ENCODE data around the gene ARHGAP30.

Gene ARHGAP30

DNA sequence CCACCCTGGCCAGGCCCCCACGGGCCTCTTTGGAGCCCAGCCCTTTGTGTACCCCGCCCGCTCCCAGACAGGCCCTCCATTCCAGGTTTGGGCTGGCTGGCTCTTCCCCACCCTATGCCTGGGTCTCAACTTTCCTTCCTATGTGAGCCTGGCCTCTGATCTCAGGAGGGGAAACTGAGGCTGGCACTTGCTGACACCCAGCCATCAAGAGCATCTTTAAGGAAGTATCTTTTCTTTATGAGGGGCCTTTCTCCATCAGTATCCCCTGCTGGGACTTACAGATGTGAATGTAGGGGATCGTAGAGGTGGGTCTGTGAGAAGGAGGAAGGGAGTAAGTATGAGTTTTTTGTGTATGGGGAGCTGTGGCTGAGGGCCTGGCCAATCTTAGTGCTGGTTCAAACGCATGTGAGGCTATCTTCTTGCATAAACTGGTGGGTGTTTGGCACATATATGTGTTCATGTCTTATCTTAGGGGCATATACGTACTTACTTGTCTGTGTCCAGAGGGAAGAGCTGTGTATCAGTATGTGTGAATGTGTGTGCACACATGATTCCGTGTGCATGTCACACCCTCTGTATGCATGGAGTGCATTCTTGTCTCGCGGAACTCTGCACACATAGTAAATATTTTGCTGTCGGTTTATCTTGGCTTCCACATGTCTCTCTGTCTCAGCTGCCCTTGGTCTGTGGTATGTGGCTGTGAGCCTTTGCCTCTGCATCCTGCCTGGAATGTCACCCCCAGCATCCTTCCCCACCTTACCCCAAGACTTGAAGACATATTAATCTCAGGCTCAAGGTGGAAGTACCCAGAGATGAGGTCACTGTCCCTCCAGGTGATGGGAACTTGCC lies 14.3 kb upstream of the ARHGAP30 start:
- H3K36me3 ChIP-seq (ENCODE audit: control insufficient read depth, insufficient read depth, low read length), result no peaks in the 10 kb centered on the region
- no peak for DNase-seq (ENCODE audit: extremely low read depth, insufficient read length)
- TF ChIP-seq, protein P1, sequence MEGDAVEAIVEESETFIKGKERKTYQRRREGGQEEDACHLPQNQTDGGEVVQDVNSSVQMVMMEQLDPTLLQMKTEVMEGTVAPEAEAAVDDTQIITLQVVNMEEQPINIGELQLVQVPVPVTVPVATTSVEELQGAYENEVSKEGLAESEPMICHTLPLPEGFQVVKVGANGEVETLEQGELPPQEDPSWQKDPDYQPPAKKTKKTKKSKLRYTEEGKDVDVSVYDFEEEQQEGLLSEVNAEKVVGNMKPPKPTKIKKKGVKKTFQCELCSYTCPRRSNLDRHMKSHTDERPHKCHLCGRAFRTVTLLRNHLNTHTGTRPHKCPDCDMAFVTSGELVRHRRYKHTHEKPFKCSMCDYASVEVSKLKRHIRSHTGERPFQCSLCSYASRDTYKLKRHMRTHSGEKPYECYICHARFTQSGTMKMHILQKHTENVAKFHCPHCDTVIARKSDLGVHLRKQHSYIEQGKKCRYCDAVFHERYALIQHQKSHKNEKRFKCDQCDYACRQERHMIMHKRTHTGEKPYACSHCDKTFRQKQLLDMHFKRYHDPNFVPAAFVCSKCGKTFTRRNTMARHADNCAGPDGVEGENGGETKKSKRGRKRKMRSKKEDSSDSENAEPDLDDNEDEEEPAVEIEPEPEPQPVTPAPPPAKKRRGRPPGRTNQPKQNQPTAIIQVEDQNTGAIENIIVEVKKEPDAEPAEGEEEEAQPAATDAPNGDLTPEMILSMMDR (IDR thresholded peaks at IDR 0.05; ENCODE audit: insufficient read depth, low read length, poor library complexity, severe bottlenecking), result no peak
- H3K27me3 ChIP-seq (replicated peaks; ENCODE audit: control insufficient read depth, insufficient read depth, low read length), result no peaks in the 10 kb centered on the region
- no peak overlapping the region for H3K4me3 ChIP-seq (replicated peaks; ENCODE audit: low read depth, low read length)

DNA sequence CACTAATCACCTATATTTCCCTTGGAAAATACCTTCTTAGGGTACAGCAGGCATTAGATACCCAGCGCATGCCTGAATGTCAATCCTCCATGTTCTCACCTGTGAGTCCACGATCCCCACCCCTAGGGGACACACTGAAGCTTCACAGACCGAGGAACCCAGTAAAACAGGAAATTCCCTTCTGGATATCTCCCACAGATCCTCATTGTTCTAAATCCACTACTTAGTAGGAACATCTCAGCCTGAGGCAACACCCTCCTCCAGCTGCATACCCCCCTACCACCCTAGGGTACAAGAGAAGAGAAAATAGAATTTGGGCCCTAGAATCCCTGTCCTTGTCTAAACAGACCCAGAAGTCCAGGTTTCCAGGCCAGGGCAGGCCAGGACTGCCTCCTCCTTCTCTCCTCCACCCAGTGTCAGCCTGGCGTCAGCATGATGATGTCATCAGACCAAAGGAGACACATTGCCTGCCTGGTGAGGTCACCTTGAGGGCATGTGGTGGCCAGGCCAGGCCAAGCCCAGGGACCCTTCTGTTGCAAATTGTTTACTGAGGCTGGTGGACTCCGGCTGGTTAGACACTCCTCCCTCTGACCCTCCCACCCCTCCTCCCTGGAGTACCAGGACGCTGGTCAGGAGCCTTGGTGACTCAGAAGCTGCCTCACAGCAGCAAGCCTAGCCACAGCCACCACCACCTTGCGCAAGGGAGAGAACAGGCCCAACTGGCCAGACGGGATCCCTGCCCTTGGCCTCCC lies 13.5 kb upstream of the ARHGAP30 start:
- H3K36me3 ChIP-seq (ENCODE audit: control insufficient read depth, insufficient read depth, low read length), result no peaks in the 10 kb centered on the region
- no peaks in the 10 kb centered on the region for H3K27me3 ChIP-seq (replicated peaks; ENCODE audit: control insufficient read depth, insufficient read depth, low read length)
- TF ChIP-seq, protein P1 (IDR thresholded peaks at IDR 0.05; ENCODE audit: insufficient read depth, low read length, poor library complexity, severe bottlenecking), result no peak
- no peak overlapping the region for H3K4me3 ChIP-seq (replicated peaks; ENCODE audit: low read depth, low read length)
- no peak for DNase-seq (ENCODE audit: extremely low read depth, insufficient read length)

DNA sequence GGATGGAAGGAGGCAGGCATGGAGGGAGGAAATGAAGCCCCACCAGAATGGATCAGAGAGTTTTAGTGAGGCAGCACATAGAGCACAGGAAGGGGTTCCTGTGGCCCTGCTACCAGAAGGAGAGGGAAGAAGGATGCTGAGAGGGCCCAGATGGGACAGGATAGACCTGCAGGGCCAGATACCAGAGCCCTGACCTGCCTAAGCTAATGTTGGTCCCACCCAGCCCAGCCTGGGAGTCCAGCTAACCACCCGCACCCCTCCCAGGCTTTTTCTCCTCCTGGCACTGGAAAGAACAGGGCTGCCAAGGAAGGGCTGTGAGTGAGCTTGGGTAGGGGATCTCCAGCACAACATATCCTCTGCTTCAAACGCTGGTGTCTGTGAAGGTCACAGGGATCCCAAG lies 12.8 kb upstream of the ARHGAP30 start:
- DNase-seq (ENCODE audit: extremely low read depth, insufficient read length), result no peak
- TF ChIP-seq, protein P1 (IDR thresholded peaks at IDR 0.05; ENCODE audit: insufficient read depth, low read length, poor library complexity, severe bottlenecking), result no peak
- Histone ChIP-seq H3K4me3 (replicated peaks; ENCODE audit: low read depth, low read length) (no peak overlapping the region), H3K27me3 (replicated peaks; ENCODE audit: control insufficient read depth, insufficient read depth, low read length) (no peaks in the 10 kb centered on the region), H3K36me3 (ENCODE audit: control insufficient read depth, insufficient read depth, low read length) (no peaks in the 10 kb centered on the region)

DNA sequence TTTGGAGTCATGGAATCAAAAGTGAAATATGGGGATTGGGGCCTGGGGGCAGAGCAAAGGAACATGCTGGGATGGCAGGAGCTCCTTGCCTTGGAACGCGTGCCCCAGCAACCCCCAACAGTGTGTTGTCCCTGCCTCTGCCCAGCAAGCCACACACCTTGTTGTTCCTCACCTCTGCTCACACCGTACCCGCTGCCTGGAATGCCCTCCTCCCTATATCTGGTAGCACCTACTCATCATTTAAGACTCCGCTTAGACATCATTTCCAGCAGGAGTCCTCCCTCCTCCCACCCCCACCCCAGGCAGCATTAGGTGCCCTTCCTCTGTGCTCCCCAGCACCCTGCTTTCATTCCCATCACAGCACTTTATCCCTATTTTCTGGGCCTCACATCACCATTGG lies 11.8 kb upstream of the ARHGAP30 start:
- no peaks in the 10 kb centered on the region for H3K36me3 ChIP-seq (ENCODE audit: control insufficient read depth, insufficient read depth, low read length)
- TF ChIP-seq, protein P1 (IDR thresholded peaks at IDR 0.05; ENCODE audit: insufficient read depth, low read length, poor library complexity, severe bottlenecking), result no peak
- no peak for DNase-seq (ENCODE audit: extremely low read depth, insufficient read length)
- no peak overlapping the region for H3K4me3 ChIP-seq (replicated peaks; ENCODE audit: low read depth, low read length)
- no peaks in the 10 kb centered on the region for H3K27me3 ChIP-seq (replicated peaks; ENCODE audit: control insufficient read depth, insufficient read depth, low read length)

DNA sequence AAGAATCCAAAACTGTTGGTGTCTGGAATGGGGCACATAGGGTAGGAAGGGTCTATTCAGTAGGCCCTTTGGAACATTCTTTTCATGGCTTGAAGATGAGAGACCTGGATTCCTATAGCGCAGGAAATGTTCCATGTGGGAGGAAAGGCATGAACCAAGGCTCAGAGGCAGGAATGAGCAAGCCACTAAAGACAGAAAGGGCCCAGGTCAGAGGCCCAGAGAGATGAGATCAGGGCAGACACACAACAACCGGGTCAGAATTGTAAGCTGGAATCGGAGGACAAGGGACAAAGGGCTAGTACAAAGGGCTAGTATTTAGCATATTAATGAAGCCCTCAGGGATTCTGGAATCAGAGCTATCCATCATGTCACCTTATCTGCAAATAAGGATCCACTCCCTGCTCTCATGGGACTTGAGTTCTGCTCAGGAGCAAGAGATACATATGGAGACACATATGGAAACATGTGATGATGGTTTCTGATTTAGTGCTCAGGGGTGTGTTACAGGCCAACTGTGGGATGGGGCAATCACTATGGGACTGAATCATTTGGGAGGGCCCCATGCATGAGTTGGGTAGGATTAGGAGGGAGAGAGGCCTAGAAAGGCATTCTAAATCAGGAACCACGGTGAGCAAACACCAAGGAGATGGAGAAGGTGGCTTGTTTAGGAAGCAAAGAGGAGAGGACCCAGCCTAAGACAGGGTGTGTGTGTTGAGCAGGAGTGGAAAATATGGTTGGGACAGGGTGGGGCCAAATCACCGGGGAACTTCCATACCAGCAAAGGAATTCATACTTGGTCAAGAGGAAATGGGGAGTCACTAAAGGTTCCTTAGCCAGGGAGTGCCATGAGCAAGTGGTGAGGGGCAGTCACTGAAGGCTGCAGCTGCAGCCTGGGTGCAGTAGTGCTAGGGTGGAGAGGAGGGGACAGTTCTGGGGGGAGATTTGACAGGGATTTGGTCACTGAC lies 11.0 kb upstream of the ARHGAP30 start:
- Histone ChIP-seq H3K4me3 (replicated peaks; ENCODE audit: low read depth, low read length) (no peak overlapping the region), H3K27me3 (replicated peaks; ENCODE audit: control insufficient read depth, insufficient read depth, low read length) (no peaks in the 10 kb centered on the region), H3K36me3 (ENCODE audit: control insufficient read depth, insufficient read depth, low read length) (no peaks in the 10 kb centered on the region)
- TF ChIP-seq, protein P1 (IDR thresholded peaks at IDR 0.05; ENCODE audit: insufficient read depth, low read length, poor library complexity, severe bottlenecking), result no peak
- DNase-seq (ENCODE audit: extremely low read depth, insufficient read length), result no peak
